ENCODE measurements around the gene GDF10.

GRCh38 chr10:47307381-47307780 is 7.4 kb downstream of the GDF10 start:
- TF ChIP-seq CTCF (IDR thresholded peaks at IDR 0.05; ENCODE audit: low read depth, low read length) (no peak), EZH2phosphoT487 (IDR thresholded peaks at IDR 0.05; ENCODE audit: low read depth) (no peak)

Data from OCI-LY3 (cell line).